ENCODE results near the gene ADAMTS15. TPM values are rescaled to one million over a fixed set of nuclear protein-coding genes. Genes with fewer than 3 reads are reported as not detected.

Gene ADAMTS15
- total and polyA plus RNA-seq, 9 donors, result 0.95 to 7.2 (median 2.7) TPM

- TF ChIP-seq POLR2A (IDR thresholded peaks at IDR 0.05), result no peak
- no peak for TF ChIP-seq EP300 (IDR thresholded peaks at IDR 0.05)
- TF ChIP-seq CTCF (IDR thresholded peaks at IDR 0.05), result no peak
- Histone ChIP-seq H3K27me3 (no peaks in the 10 kb centered on the region), H3K4me3 (no peak overlapping the region), H3K4me1 (ENCODE audit: insufficient read depth) (peaks cover 4% of the 10 kb centered on the region), H3K9me3 (no peaks in the 10 kb centered on the region), H3K36me3 (no peaks in the 10 kb centered on the region), H3K27ac (no peak overlapping the region)
- no peak for DNase-seq
- 39 to 48% (median 42%) methylated on average over 12 of the region's 12 CpGs for WGBS, 3 donors
- intact Hi-C loops (cut with DNase I), result loop anchor here in 1 of 4 donors (10.0 kb wide), 1 partner anchor 204 kb away; no protein-coding TSS in a partner anchor
Observed at GRCh38 chr11:130418756-130419155, 29.7 kb upstream of the ADAMTS15 start.

- DNase-seq, result no peak
Observed at GRCh38 chr11:130420478-130421198, 27.8 kb upstream of the ADAMTS15 start.

GRCh38 chr11:130421199-130421585 is 27.3 kb upstream of the ADAMTS15 start:
- WGBS, 3 donors, result 81 to 89% (median 86%) methylated on average over 7 of the region's 7 CpGs
- H3K36me3 ChIP-seq, result no peaks in the 10 kb centered on the region
- DNase-seq, result no peak
- H3K27ac ChIP-seq, result no peak overlapping the region
- no peaks in the 10 kb centered on the region for H3K27me3 ChIP-seq
- H3K4me1 ChIP-seq (ENCODE audit: insufficient read depth), result peaks cover 4% of the 10 kb centered on the region
- H3K9me3 ChIP-seq, result no peaks in the 10 kb centered on the region
- no peak for TF ChIP-seq EP300 (IDR thresholded peaks at IDR 0.05)
- TF ChIP-seq CTCF (IDR thresholded peaks at IDR 0.05), result no peak
- TF ChIP-seq POLR2A (IDR thresholded peaks at IDR 0.05), result no peak
- intact Hi-C loops (cut with DNase I), result loop anchor here in 1 of 4 donors (10.0 kb wide), 1 partner anchor 216 kb away; no protein-coding TSS in a partner anchor
- H3K4me3 ChIP-seq, result no peak overlapping the region

More at GRCh38 chr11:130420478-130421198, 27.8 kb upstream of the ADAMTS15 start:
- H3K27ac ChIP-seq, result no peak overlapping the region
- no peaks in the 10 kb centered on the region for H3K27me3 ChIP-seq
- no peaks in the 10 kb centered on the region for H3K36me3 ChIP-seq
- TF ChIP-seq POLR2A (IDR thresholded peaks at IDR 0.05), result no peak
- TF ChIP-seq CTCF (IDR thresholded peaks at IDR 0.05), result no peak
- TF ChIP-seq EP300 (IDR thresholded peaks at IDR 0.05), result no peak
- H3K4me3 ChIP-seq, result no peak overlapping the region
- no peaks in the 10 kb centered on the region for H3K9me3 ChIP-seq
- peaks cover 4% of the 10 kb centered on the region for H3K4me1 ChIP-seq (ENCODE audit: insufficient read depth)
- intact Hi-C loops (cut with DNase I), result loop anchor here in 1 of 4 donors (10.0 kb wide), 1 partner anchor 216 kb away; no protein-coding TSS in a partner anchor
- 46 to 59% (median 51%) methylated on average over 14 of the region's 14 CpGs for WGBS, 3 donors

GRCh38 chr11:130421697-130422096 is 26.7 kb upstream of the ADAMTS15 start:
- intact Hi-C loops (cut with DNase I), result loop anchor here in 1 of 4 donors (10.0 kb wide), 1 partner anchor 217 kb away; no protein-coding TSS in a partner anchor
- DNase-seq, result no peak

More at GRCh38 chr11:130421697-130422096, 26.7 kb upstream of the ADAMTS15 start:
- Histone ChIP-seq H3K27ac (no peak overlapping the region), H3K36me3 (no peaks in the 10 kb centered on the region), H3K27me3 (no peaks in the 10 kb centered on the region), H3K4me1 (ENCODE audit: insufficient read depth) (peaks cover 4% of the 10 kb centered on the region), H3K9me3 (no peaks in the 10 kb centered on the region), H3K4me3 (no peak overlapping the region)
- WGBS, 3 donors, result 93 to 98% (median 96%) methylated on average over 8 of the region's 8 CpGs
- TF ChIP-seq EP300 (IDR thresholded peaks at IDR 0.05), result no peak
